ENCODE measurements around the gene WDR93. TPM values are rescaled to one million over a fixed set of nuclear protein-coding genes. Genes with fewer than 3 reads are reported as not detected.

WDR93 gene
- total RNA-seq, 1 donor from 2014 or later, result not detected

- TF ChIP-seq CTCF (conservative IDR thresholded peaks at IDR 0.05; ENCODE audit: low read depth, low read length), result no peak
- H3K4me3 ChIP-seq (ENCODE audit: low read depth, low read length), result no peak overlapping the region
- DNase-seq (ENCODE audit: low read depth), result no peak
Observed at GRCh38 chr15:89648106-89649012, 42.3 kb upstream of the WDR93 start.

GRCh38 chr15:89649013-89649625, 41.5 kb upstream of the WDR93 start:
- no peak overlapping the region for H3K4me3 ChIP-seq (ENCODE audit: low read depth, low read length)
- DNase-seq (ENCODE audit: low read depth), result no peak
- no peak for TF ChIP-seq CTCF (conservative IDR thresholded peaks at IDR 0.05; ENCODE audit: low read depth, low read length)

- no peak for TF ChIP-seq CTCF (conservative IDR thresholded peaks at IDR 0.05; ENCODE audit: low read depth, low read length)
- no peak overlapping the region for H3K4me3 ChIP-seq (ENCODE audit: low read depth, low read length)
- no peak for DNase-seq (ENCODE audit: low read depth)
Observed at GRCh38 chr15:89649716-89650115, 40.9 kb upstream of the WDR93 start.

- no peak for TF ChIP-seq CTCF (conservative IDR thresholded peaks at IDR 0.05; ENCODE audit: low read depth, low read length)
- H3K4me3 ChIP-seq (ENCODE audit: low read depth, low read length), result no peak overlapping the region
- no peak for DNase-seq (ENCODE audit: low read depth)
Observed at GRCh38 chr15:89652131-89652530, 38.5 kb upstream of the WDR93 start.

- no peak for TF ChIP-seq CTCF (conservative IDR thresholded peaks at IDR 0.05; ENCODE audit: low read depth, low read length)
Observed at GRCh38 chr15:89652666-89653065, 37.9 kb upstream of the WDR93 start.

GRCh38 chr15:89653578-89653977, 37.0 kb upstream of the WDR93 start:
- H3K4me3 ChIP-seq (ENCODE audit: low read depth, low read length), result no peak overlapping the region
- DNase-seq (ENCODE audit: low read depth), result no peak
- no peak for TF ChIP-seq CTCF (conservative IDR thresholded peaks at IDR 0.05; ENCODE audit: low read depth, low read length)

More at GRCh38 chr15:89652666-89653065, 37.9 kb upstream of the WDR93 start:
- no peak overlapping the region for H3K4me3 ChIP-seq (ENCODE audit: low read depth, low read length)
- no peak for DNase-seq (ENCODE audit: low read depth)

All from epithelial cell of proximal tubule (primary cell).